GM10847 (cell line): ENCODE data around the gene EXOC6B.

Experiments
- POLR2A ChIP-seq: IDR thresholded peaks from 2 replicates; pipeline ENCODE4 v1.6.1; 2011; ENCODE audit not compliant: insufficient read length; ENCODE audit errors: extremely low read depth

The EXOC6B gene

GRCh38 chr2:72708236-72708635 is 117.6 kb downstream of the EXOC6B start:
- TF ChIP-seq POLR2A, result no peak

DNA sequence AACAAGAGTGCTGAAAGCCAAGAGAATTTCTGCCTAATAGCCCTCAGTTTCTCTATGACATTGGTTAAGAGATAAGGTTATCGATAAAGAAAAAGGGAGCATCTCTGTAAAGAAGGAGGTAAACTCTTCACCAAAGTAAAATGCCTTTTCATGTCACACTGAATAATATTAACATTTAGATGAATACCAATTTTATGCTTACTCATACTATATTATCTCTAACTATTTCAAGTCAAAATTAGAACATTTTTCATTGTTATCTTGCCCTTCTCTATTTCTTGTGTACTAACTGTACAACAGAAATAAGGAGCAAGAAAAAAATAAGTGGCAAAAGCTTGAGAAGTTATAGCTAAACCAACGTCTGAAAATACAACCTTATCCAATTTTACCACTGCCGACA is 127.5 kb downstream of the EXOC6B start:
- TF ChIP-seq POLR2A, result no peak

GRCh38 chr2:72696559-72696958 is 129.3 kb downstream of the EXOC6B start:
- no peak for TF ChIP-seq POLR2A

DNA sequence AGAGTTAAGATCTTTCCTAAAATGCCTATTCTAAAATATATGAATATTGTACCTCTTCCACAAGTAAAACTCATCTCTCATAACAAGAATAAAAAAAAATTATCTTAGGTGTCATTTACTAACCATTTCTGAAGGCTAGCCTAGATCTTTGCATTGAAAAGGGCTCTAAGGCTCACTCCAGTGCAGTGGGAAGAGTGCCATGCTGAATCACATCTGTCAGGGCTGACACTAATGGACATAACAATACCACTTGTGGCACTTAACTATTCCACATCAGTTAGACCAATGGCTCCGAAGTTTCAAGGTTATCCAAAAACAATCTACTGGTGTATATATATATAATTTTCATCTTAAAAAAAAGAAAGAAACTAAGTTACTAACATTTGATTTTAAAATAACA is 130.2 kb downstream of the EXOC6B start:
- TF ChIP-seq POLR2A, result no peak

- TF ChIP-seq POLR2A, result no peak
Measured at GRCh38 chr2:72694715-72695496, 130.9 kb downstream of the EXOC6B start.

DNA sequence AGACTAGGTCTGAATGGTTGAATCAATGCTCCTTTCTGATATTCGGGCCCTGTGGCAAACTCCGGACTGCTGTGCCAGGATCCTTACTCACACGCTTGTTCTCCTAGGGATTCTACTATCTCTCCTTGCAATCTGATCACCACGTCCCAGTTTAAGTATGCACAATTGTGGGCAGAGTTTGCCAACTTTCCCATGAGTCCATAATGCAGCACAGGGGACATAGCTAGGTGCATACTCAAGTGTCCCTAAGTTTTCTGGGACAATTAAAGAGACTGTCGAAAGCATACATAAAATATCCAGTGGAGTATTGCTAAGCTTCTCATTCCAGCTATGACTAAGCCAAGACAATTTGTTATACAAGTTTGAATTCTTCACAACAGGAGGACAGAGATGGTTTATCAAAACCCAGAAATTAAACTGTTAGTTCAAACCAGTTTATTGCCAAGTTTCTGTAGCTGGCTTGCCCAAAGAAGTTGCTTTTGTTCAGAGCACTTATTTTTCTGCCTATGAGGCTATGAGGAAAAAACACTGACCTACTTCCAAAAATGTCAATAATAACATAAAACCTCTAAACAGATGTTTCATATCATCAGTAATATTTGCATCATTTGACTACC is 136.1 kb downstream of the EXOC6B start:
- no peak for TF ChIP-seq POLR2A

GRCh38 chr2:72685638-72686213 is 140.1 kb downstream of the EXOC6B start:
- no peak for TF ChIP-seq POLR2A

DNA sequence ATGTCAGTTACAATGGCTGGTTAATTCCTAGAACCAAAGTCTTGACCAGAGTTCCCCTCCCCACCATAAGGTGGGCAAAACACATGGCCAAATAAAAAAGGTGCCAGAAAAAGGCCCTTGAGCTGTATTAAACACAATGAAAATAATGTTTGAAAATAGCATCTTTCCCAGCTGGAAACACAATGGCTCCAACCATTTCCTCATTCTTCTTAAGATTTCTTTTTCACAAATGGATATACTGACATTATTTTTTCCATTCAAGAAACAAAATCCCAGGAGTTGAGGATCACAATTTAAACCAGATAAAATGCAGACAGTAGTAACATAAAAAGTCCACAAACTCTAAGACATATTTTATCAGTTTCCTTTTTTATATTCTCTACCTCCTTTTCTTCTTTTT is 143.8 kb downstream of the EXOC6B start:
- no peak for TF ChIP-seq POLR2A

- TF ChIP-seq POLR2A, result no peak
Measured at GRCh38 chr2:72681016-72681995, 144.5 kb downstream of the EXOC6B start.

- TF ChIP-seq POLR2A, result no peak
Measured at GRCh38 chr2:72678024-72678423, 147.8 kb downstream of the EXOC6B start.

- no peak for TF ChIP-seq POLR2A
Measured at GRCh38 chr2:72676341-72677025, 149.3 kb downstream of the EXOC6B start.

DNA sequence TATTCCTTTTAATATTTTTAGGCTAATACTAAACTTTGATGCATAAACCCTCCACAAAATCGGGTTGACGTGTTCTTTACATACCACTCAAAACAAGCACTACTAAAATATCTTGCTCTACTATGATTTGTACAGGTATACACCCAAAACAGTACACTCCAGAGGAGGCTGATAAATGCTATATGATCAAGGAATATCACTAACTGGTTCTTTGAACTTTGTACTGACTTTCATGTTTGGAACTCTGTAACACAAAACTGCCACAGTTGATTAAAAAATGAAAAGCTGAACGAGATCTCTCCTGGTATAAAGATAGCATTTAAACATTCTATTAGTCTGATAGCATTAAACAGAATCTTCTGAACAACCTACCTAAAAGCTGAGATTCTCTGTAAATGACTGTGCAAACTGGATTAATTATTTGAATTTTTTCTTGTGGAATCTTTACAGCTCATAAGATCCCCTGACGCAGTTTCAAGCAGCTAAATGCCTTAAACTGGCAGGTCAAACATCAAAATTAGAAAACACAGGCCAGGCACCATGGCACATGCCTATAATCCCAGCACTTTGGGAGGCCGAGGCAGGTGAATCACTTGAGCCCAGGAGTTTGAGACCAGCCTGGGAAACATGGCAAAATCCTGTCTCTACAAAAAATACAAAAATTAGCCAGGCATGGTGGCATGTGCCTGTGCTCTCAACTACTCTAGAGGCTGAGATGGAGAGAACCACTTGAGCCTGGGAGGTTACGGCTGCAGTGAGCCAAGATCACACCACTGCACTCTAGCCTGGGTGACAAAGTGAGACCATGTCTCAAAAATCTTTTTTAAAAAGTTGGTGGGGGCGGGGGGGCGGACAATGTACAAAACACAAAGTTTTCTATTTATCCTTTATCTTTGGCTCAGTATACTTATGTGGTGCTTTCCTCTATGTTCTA is 150.6 kb downstream of the EXOC6B start:
- TF ChIP-seq POLR2A, result no peak

- no peak for TF ChIP-seq POLR2A
Measured at GRCh38 chr2:72673279-72673678, 152.6 kb downstream of the EXOC6B start.

GRCh38 chr2:72669121-72669520 is 156.7 kb downstream of the EXOC6B start:
- no peak for TF ChIP-seq POLR2A
